Ishikawa (cell line): ENCODE measurements around the gene ZNF552.

Source experiments
- CEBPB ChIP-seq: IDR thresholded peaks from 2 replicates; pipeline ENCODE4 v1.6.1; 2012
- CREB1 ChIP-seq: IDR thresholded peaks from 2 replicates; pipeline ENCODE4 v1.6.1; 2012; ENCODE audit warnings: low read depth
- EP300 ChIP-seq: IDR thresholded peaks from 2 replicates; pipeline ENCODE4 v1.6.1; 2012; ENCODE audit warnings: borderline replicate concordance
- RAD21 ChIP-seq: IDR thresholded peaks from 2 replicates; pipeline ENCODE4 v1.6.1; 2012; ENCODE audit warnings: low read depth
- REST ChIP-seq: IDR thresholded peaks from 2 replicates; pipeline ENCODE4 v1.6.1; 2012; ENCODE audit warnings: low read depth, mild to moderate bottlenecking
- TAF1 ChIP-seq: IDR thresholded peaks from 2 replicates; pipeline ENCODE4 v1.6.1; 2012; ENCODE audit warnings: low read depth, mild to moderate bottlenecking
- TEAD4 ChIP-seq: IDR thresholded peaks from 2 replicates; pipeline ENCODE4 v1.6.1; 2012
- TF ChIP-seq, protein P1 (sequence below): IDR thresholded peaks from 2 replicates; pipeline ENCODE4 v1.6.1; 2012

- TF ChIP-seq TAF1 = no peak
- no peak for TF ChIP-seq TEAD4
- TF ChIP-seq, protein P1, sequence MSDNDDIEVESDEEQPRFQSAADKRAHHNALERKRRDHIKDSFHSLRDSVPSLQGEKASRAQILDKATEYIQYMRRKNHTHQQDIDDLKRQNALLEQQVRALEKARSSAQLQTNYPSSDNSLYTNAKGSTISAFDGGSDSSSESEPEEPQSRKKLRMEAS = no peak
- TF ChIP-seq EP300 = no peak
- TF ChIP-seq RAD21 = no peak
- TF ChIP-seq CREB1 = no peak
- no peak for TF ChIP-seq CEBPB
- no peak for TF ChIP-seq REST
Measured at GRCh38 chr19:57779220-57779845, 35.4 kb downstream of the ZNF552 start.
